HG02970 (cell line): ENCODE data around the gene C2CD4C.
"Not testable (repeated sequence)": the region's sequence is repeated elsewhere in the genome, so short reads cannot be mapped to it uniquely, and the experiment has no call there.

Experiments
- ATAC-seq: cut with Tn5 transposase; IDR thresholded peaks from one replicate; pipeline ENCODE4 v1.9.1; 2021; ENCODE audit warnings: mild to moderate bottlenecking, moderate library complexity, moderate number of reproducible peaks; ENCODE audit not compliant: unreplicated experiment, low FRiP score

The C2CD4C gene

DNA sequence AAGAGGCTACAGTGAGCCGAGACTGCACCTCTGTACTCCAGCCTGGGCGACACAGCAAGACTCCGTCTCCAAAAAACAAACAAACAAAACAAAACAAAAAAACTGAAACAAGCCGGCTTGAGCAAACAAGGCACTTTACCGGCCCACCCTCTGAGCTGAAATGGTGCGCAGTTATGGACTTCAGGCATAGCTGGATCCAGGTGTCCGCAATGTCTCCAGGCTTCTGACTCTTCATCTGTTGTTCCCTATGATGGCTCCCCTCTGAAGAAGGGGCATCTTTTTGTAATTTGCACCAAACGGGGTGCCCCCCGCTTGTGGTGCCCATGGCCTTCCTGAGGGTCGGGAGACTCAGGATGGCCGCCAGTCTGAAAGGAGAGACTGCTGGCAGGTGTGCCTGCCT lies 6.2 kb downstream of the C2CD4C start:
- no peak for ATAC-seq

DNA sequence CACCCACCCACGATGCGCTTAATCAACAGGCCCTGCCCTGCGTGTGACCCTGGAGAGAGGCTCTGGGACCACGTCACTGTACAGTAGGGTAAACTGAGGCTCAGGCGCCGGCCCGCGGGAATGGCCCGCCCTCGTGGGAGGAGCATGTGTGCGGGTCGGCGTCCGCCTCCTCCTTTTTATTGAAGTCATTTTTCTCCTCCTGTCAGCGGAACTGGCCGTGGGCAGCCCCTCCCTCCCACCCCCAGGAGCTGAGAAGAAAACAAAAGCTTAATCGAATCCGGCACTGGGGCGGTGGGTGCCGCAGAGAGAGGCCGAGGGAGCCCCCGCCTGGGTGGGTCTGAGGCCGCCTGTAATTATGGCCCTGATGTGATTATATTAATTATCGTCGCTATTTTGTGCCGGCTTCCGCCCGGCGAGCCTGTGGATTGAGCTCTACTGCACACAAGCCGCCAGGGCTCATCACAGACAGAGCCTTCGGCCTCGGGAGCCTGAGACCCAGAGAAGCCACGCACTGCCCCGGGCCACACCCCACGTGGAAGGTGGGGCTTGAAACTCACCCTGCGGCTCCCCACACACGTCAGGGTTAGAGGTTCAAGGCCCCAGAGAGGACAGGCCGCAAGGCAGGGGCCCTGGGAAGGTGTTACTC lies 7.0 kb downstream of the C2CD4C start:
- ATAC-seq = no peak

- no peak for ATAC-seq
Measured at GRCh38 chr19:400976-401865, 7.7 kb downstream of the C2CD4C start.

DNA sequence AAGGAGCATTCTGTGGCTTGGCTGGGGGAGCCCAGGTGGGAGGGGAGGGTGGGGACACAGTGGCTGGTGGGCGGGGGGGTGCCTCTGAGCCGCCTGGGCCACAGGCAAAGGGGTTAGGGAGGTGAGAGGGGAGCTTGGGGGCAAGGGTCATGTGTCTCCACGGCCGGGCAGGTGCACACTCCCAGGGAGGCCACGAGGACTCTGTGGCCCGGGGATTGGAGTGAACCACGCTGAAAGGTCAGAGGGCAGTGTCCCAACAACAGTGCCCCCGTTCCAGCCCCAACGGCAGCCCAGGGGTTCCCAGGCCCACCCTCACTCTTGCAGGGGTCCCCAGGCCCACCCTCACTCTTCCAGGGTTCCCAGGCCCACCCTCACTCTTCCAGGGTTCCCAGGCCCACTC lies 9.6 kb downstream of the C2CD4C start:
- no peak for ATAC-seq

GRCh38 chr19:398719-399118 lies 10.2 kb downstream of the C2CD4C start:
- ATAC-seq = no peak

- no peak for ATAC-seq
Measured at GRCh38 chr19:397941-398706, 10.8 kb downstream of the C2CD4C start.

GRCh38 chr19:397321-397720 lies 11.6 kb downstream of the C2CD4C start:
- no peak for ATAC-seq

GRCh38 chr19:395467-395866 lies 13.5 kb downstream of the C2CD4C start:
- ATAC-seq = no peak

- ATAC-seq = not testable (repeated sequence)
Measured at GRCh38 chr19:394857-395256, 14.1 kb downstream of the C2CD4C start.

DNA sequence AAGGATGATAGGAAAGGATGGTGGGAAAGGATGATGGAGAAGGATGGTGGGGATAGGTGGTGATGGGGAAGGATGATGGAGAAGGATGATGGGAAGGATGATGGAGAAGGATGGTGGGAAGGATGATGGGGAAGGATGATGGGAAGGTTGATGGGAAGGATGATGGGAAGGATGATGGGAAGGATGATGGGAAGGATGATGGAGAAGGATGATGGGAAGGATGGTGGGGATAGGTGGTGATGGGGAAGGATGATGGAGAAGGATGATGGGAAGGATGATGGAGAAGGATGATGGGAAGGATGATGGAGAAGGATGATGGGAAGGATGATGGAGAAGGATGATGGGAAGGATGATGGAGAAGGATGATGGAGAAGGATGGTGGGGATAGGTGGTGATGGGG lies 15.4 kb downstream of the C2CD4C start:
- not testable (repeated sequence) for ATAC-seq

DNA sequence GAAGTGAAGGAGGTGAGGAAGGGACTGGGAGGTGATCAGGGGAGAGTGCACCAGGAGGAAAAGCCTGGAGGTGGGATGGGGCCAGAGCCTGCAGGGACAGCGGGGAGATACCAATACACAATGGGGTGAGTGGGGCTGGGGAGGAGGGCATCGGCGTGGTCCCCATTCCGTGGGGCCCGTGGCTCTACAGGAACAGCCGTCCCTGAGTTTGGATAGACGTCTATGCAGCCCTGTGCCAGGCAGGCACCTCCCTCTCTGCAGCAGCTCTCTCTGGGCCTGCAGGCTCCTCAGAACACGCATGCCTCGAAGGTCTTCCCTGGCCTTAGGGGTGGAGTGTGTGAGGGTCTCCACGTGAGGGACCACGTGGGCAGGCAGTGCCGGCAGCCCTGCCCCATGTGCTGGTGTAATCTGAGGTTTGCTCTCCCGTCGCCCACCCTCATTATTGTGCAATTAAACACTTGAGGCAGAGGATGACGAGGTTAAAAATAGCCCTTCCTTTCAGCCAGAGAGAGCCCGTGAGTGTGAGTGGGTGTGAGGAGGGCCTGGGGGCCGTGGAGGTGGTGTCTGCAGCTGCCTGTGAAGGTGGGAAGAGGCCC lies 16.5 kb downstream of the C2CD4C start:
- ATAC-seq = no peak

GRCh38 chr19:391726-392374 lies 17.1 kb downstream of the C2CD4C start:
- ATAC-seq = no peak

DNA sequence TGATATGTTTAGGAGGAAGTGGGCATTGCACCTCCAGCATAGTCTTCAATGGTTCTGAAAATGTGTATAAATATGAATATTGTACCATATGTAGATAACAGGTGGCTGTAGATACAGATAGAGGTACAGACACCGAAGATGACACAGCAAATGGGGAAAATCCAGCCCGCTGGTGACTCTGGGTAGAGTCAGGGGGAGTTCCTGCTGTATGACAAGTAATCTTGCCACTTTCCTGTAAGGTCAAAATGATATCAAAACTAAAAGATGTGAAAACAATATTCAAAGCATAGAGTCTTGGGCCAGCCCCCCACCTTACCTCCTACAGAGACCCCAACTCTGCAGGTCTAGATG lies 17.8 kb downstream of the C2CD4C start:
- no peak for ATAC-seq

- ATAC-seq = no peak
Measured at GRCh38 chr19:390386-391206, 18.4 kb downstream of the C2CD4C start.

DNA sequence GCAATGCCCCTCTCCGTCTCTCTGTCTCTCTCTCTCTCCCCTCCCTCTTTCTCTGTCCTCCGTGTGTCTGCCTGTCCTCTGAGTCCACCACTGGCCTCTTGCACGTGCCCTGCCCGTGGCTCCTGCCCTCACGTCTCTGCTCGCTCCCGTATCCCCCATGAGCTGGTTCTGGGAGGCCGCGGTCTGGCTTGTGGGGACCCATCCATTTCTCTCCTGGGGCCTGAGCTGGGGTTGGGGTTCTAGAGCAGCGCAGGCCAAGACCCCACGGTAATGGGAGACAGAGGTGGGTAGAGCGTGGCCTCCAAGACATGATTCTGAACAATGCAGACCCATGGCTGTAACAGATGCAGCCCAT lies 19.0 kb downstream of the C2CD4C start:
- ATAC-seq = no peak

DNA sequence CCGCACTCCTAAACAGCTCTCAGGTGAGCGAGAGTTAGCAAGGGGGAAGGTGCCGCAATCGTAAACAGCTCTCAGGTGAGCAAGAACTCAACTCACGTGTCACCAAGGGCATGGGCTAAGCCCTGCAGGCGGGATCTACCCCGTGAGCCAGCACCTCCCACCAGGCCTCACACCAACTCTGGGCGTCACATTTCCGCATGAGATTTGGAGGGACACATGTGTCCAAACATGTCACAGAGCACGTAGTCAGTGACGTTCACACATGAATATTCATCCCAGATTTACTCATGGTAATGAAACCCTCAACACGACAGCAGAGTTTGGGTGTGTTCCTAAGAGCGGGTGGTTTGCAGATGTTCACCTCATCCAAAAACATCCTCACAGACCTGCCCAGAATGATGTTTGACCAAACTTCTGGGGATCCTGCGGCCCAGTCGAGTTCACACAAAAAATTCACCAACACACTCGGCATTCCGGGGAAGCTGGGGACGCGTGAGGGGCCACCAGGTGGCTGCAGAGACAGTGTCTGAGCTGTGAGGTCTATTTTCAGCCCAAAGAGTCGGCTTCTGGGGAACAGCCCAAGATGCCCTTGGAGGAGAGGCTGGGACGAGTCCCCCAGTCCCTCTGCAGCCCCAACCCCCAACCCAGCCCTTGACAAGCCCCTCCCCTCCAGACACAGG lies 19.6 kb downstream of the C2CD4C start:
- ATAC-seq = no peak

DNA sequence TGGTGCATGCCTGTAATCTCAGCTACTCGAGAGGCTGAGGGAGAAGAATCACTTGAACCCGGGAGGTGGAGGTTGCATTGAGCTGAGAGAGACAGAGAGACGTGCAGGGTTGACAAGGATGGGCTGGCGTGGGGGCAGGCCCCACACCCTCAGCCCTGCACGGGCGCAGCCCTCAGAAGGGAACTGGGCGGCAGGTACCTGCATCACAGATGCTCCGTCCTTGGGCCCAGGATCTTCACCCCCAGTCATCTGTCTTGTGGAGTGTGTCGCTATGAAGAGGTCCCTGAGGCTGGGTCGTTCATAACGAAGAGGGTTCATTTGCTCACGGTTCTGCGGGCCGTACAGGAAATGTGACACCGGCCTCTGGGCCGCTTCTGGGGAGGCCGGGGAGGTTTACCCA lies 20.3 kb downstream of the C2CD4C start:
- ATAC-seq = no peak

DNA sequence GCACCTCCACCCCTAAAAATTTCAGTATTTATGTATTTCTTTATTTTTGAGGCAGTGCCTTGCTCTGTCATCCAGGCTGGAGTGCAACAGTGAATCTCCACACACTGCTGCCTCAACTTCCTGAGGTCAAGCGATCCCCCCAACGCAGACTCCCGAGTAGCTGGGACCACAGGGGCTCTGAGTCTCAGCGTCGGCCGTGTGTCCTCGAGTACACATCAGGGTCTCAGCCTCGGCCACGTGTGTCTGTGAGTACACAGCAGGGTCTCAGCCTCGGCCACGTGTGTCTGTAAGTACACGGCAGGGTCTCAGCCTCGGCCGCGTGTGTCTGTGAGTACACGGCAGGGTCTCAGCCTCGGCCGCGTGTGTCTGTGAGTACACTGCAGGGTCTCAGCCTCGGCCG lies 21.2 kb downstream of the C2CD4C start:
- no peak for ATAC-seq

DNA sequence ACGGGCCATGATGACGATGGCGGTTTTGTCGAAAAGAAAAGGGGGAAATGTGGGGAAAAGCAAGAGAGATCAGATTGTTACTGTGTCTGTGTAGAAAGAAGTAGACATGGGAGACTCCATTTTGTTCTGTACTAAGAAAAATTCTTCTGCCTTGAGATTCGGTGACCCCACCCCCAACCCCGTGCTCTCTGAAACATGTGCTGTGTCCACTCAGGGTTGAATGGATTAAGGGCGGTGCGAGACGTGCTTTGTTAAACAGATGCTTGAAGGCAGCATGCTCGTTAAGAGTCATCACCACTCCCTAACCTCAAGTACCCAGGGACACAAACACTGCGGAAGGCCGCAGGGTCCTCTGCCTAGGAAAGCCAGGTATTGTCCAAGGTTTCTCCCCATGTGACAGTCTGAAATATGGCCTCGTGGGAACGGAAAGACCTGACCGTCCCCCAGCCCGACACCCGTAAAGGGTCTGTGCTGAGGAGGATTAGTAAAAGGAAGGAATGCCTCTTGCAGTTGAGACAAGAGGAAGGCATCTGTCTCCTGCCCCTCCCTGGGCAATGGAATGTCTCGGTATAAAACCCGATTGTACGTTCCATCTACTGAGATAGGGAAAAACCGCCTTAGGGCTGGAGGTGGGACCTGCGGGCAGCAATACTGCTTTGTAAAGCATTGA lies 22.2 kb downstream of the C2CD4C start:
- not testable (repeated sequence) for ATAC-seq
